Astrocyte of the spinal cord (primary cell): ENCODE measurements around the gene MECP2.

Source experiments
- DNase-seq: peaks from one replicate; pipeline ENCODE4 v3.0.0; 2011; ENCODE audit warnings: low read depth, low spot score
- H3K4me3 ChIP-seq: 2 replicates; pipeline ENCODE4 v1.5.1; 2011; ENCODE audit warnings: low read depth, mild to moderate bottlenecking, low read length, moderate library complexity
- CTCF ChIP-seq: IDR thresholded peaks from 2 replicates; pipeline ENCODE4 v1.5.1; 2012; ENCODE audit warnings: low read depth, mild to moderate bottlenecking, low read length, inconsistent platforms
- in situ Hi-C: cut with HindIII; loops from 2 replicates; pipeline ENCODE4 v1.10.0; 2017; ENCODE audit warnings: low sequenced_read_pairs

The MECP2 gene

GRCh38 chrX:153993079-153993478 is 104.4 kb downstream of the MECP2 start:
- no peak for TF ChIP-seq CTCF
- H3K4me3 ChIP-seq, result no peak overlapping the region
- in situ Hi-C loops, result no loop called here
- no peak for DNase-seq

- H3K4me3 ChIP-seq, result no peak overlapping the region
- in situ Hi-C loops, result no loop called here
- no peak for DNase-seq
- no peak for TF ChIP-seq CTCF
Measured at GRCh38 chrX:153992180-153992579, 105.3 kb downstream of the MECP2 start.

- in situ Hi-C loops, result no loop called here
- H3K4me3 ChIP-seq, result no peak overlapping the region
- no peak for DNase-seq
- no peak for TF ChIP-seq CTCF
Measured at GRCh38 chrX:153991013-153991580, 106.4 kb downstream of the MECP2 start.

- no peak for TF ChIP-seq CTCF
- no peak for DNase-seq
- in situ Hi-C loops, result no loop called here
- H3K4me3 ChIP-seq, result no peak overlapping the region
Measured at GRCh38 chrX:153989973-153990655, 107.4 kb downstream of the MECP2 start.

- no peak overlapping the region for H3K4me3 ChIP-seq
- DNase-seq, result no peak
- no peak for TF ChIP-seq CTCF
- in situ Hi-C loops, result no loop called here
Measured at GRCh38 chrX:153988493-153988892, 109.0 kb downstream of the MECP2 start.

GRCh38 chrX:153984351-153985178 is 113.0 kb downstream of the MECP2 start:
- H3K4me3 ChIP-seq, result no peak overlapping the region
- in situ Hi-C loops, result no loop called here
- no peak for DNase-seq
- no peak for TF ChIP-seq CTCF
